AG09319 (cell line): ENCODE results near the gene SORCS1.

Experiments
- DNase-seq: peaks from one replicate; pipeline ENCODE4 v3.0.0-alpha.2; 2010; ENCODE audit warnings: low read depth; ENCODE audit errors: extremely low read depth
- CTCF ChIP-seq: IDR thresholded peaks from 2 replicates; pipeline ENCODE4 v1.5.1; 2011; ENCODE audit warnings: low read depth, mild to moderate bottlenecking, inconsistent platforms, low read length, moderate library complexity

The SORCS1 gene

GRCh38 chr10:106534441-106534840, 630.1 kb downstream of the SORCS1 start:
- TF ChIP-seq CTCF, result no peak

GRCh38 chr10:106528702-106529101, 635.8 kb downstream of the SORCS1 start:
- no peak for DNase-seq
- TF ChIP-seq CTCF, result no peak

More at GRCh38 chr10:106534441-106534840, 630.1 kb downstream of the SORCS1 start:
- DNase-seq, result no peak

DNA sequence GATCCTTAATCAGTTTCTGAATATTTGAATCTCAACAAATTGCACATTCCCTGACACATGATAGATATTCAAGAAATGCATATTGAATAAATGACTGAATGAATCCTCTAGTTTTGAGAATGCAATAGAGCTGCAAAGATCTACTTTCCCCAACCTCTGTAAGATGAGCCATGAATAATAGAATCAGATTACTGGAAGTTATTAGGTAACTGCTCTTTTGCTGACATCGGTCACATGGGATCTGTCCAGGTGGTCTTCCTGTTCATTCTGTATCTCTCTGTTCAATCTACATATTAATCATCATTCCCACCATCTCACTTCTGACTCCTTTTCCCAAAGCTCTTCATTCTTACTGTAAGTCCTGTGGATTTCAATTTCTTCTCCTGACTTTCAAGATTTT, 638.7 kb downstream of the SORCS1 start:
- no peak for TF ChIP-seq CTCF

More for the DNA sequence above, 638.7 kb downstream of the SORCS1 start:
- DNase-seq, result no peak
